GM21390 (cell line): ENCODE results near the gene CTNND1.

ENCODE experiments used
- ATAC-seq: cut with Tn5 transposase; IDR thresholded peaks from one replicate; pipeline ENCODE4 v1.9.1; 2021; ENCODE audit not compliant: unreplicated experiment

CTNND1 gene

DNA sequence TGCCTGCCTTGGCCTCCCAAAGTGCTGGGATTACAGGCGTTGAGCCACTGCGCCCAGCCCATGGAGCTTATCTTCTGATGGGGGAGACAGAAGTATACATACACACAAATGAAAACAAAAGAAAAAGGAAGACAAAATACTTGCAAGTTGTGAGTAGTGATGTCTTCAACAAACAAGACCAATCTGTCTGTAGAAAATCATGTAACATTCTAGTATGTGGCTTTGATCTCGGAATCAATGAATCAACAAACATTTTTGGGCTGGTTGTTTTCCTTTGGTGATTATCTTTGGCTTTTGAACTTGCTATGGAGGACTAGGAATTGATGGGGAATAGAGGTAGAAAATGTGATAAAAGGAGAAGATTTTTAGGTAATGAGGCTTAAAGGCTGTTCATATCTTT, 3.4 kb upstream of the CTNND1 start:
- no peak for ATAC-seq

DNA sequence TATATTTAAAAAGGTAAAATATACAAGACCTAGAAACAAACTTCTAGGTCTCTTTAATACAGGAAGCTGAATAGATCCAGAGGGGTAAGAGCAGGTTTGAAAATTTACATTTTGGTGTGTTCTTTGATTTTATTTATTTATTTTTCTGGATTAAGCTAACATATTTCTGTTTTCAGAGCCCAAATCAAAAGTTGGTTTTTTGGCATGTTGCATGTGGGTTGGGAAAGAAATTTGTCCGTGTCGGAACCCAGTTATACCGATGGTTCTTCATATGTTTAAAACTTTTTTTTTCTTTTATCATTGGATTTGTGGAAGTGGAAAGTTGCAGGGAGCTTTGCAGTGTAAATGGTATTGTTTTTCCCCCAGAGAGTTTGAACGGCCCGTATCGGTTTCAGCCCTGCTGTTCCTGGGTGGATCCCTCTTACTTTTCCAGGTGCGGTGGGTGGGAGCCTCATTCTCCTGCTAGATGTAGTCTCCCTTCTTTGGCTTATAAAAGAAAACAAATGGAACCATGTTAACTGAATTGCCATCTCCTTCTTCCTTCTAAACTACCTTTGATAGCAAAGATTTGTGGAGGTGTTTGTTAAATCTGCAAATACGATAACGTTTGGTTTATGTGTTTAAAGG, 746 bp downstream of the CTNND1 start:
- no peak for ATAC-seq

DNA sequence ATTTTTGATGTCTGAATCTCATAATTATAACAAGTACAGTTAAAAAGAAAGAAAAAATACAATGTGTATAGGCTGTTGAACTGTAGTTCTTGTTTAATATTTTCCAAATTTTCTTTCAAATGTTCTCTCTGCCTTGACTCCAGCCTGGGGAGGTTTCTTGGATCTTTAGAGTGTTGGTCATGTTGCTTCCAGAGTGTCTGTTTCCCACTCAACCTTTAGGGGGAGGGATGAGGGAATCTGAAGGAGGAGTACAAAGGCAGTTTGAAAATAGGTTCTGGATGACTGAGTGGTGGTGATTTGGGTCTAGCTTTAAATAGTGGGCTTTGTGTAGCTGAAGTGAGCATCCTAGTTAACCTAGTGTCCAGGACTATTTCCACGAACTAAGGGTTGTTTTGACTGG, 2.0 kb downstream of the CTNND1 start:
- ATAC-seq, result no peak

DNA sequence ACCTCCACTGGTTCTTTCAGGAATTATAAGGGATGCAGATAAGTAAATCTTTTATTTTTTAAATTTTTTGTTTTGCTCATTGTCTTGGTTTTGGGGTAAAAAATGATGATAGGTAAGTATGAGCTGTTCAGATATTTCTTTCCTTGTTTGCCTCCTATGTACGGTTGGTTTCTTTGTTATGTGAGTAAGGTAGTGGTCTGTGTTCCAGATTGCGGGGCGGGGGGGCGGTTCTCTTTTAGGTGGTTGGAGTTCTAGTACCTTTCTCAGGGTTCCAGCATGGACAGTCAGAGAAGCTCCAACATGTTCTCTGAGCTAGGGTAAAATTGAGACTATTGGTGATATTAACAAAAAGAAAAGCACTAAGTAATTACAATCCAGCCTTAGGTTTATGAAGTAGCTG, 2.4 kb downstream of the CTNND1 start:
- ATAC-seq, result no peak

DNA sequence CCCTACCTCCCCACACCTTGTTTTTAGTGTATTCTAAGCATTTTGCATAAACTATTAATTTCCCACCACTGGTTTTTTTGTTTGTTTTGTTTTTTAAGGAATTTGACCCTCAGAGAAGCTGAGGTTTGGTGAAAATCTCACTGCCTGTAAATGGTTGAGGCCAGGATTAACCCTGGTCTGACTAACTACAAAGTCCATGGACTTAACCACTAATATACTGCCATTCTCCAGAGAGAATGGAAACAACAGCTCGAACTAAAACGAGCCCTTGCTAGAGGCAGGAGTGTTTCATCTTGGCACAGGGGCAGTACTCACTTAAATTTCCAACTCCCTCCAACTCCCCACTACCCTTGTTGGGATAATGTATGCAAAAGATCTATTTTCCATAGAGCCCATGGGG, 3.0 kb downstream of the CTNND1 start:
- ATAC-seq, result no peak

DNA sequence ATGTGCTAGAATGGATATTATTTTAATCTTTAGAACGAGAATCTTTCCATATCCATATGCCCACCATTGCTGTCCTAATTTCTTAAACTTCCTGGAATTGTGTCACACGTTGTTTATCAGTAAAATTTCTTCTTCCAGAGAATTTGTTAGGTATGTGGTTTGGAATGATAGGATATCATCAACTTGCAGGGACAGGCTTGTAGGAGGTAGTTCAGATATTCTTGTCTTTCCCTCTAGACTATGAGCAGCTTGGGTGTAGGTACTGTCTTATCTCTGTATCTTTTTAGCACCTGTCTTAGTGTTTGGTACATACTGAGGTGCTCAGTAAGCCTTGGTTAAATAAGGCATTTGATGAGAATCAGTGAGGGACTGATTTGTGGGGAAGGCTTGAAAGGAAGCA, 3.4 kb downstream of the CTNND1 start:
- ATAC-seq, result no peak

DNA sequence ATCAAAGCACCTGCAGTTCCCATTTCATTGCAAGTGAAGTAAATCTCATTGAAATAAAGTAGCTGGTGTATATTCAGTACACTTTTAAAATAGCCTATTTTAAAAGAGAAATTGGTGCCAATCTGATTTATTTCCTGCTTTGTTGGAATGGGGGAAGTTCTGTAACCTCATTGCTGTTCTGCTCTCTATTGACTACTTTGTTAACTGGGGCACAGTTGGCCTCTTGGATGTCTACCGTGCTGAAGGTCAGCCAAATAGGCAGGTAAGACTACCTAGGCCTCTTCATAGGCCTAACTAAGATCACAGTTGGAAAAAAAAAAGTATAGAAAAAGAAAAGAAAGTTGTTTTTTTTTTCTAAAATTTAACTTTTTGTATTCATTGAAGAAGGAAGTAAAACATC, 9.2 kb downstream of the CTNND1 start:
- no peak for ATAC-seq

DNA sequence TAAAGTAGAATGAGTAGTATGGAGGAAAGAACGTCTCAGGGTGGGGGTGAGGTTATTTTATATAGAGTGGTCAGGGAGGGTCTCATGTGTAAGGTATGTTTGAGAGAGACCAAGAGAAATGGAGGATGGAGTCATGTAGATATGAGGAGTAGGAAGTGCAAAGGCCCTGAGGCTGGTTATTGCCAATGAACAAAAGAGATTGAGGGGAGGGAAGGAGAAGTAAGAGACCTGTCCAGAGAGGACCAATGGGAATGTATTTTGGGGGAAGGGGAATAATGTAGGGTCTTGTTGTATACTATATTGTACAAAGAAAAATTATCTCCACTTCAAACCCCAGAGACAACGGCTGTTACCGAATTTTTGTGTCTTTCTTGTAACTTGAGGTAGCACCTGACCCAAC, 9.8 kb downstream of the CTNND1 start:
- ATAC-seq, result no peak

DNA sequence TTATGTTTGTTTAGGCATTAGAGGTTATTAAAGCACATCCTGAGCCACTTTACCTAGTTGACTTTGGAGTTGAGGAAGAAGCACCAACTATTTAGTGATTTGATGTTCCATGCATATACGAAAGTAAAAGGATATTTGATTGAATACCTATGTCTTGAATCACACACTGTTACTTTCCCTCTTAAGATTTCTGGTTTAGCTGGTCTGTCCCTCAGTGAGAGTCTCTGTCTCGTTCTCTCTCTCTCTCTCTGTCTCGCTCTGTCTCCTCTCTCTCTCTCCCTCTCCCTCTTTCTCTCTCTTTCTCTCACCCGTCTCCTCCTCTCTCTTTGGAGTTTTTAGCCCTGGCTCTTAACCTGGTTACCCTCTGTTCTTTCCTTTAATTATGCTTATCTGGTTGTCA, 11.0 kb downstream of the CTNND1 start:
- no peak for ATAC-seq

DNA sequence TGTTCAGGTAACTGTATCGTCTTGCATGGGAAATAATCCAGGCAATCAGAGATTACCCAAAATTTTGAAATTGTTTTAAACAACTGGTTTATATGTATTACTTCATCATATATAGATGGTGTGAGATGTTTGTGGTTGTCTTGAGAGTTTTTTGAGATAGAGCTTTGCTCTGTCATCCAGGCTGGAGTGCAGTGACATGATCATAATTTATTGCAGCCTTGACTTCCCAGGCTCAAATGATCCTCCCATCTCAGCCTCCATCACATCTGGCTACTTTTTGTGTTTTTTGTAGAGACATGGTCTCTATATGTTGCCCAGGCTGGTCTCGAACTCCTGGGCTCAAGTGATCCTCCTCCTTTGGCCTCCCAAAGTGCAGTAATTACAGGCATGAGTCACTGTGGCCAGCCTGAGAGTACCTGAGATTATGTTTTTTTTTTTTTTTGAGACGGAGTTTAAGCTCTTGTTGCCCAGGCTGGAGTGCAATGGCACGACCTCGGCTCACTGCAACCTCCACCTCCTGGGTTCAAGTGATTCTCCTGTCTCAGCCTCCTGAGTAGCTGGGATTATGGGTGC, 11.5 kb downstream of the CTNND1 start:
- no peak for ATAC-seq

DNA sequence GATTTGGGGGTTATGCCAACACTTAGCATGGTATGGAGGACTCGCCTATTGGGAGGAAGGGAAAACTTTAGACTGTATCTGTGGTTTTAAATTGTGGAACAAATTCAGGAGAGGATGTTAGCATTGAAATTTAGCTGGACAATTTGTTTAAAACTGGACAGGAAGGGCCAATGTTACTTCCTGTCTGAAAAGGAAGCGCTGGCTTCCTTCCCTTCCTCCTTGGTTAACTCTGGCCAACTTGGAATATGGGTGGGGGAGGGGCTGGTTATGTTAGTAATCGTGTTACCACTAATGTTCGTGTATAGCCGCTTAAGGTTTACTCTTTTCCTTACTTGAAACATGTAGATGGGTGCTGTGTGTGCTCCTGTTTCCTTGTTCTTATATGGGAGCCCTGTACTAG, 13.9 kb downstream of the CTNND1 start:
- ATAC-seq, result no peak

DNA sequence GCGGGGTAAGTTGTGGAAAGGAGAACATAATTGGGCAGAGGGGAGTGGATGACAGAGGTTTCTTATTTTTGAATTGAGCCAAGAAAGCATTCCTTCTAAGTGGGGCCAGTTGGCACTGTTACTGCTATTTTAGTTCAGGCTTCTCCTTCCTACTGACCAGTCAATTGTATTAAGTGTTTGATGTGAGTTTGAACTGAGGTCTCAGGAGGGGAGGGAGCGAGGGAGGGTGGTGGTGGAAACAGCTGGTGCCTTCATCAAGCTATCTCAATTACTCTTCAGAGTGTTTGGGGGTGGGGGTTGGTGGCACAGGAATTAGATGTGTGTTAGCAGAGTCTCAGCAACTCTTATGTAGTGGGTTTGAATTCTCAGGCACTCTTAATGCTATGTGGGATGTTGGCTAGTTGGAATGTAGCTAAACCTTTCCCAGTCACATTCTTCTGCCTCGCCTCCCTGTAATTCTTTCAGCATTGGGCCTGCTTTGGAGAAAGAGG, 14.5 kb downstream of the CTNND1 start:
- ATAC-seq, result no peak

DNA sequence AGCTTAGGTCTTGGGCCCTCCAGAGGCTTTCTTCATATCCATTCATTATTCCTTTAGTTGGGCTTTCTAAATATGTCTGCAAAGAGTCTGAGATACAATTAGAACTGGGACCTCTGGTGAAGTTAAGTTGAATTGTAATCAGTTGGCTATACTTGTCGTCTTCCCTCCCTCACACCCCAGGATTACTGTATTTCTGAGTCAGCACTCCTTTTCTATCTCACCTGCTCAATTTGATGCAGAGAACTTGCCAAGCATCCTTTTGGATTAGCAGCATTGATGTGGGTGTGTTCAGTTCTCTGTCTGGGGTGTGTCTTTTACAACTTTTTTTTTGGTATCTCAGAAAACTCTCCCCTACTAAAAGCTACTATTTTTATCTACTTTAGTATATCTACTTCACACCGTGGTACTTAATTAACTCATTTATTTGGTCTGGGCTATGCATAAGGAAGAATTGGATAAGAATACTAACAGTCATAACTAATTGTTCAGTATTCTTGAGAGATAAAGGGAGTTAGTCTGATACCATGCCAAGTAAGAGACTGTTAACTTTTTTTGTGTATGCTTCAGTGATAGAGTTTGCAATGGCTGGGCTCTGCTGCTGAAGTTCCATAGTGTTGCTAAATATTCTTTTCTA, 15.1 kb downstream of the CTNND1 start:
- ATAC-seq, result no peak

DNA sequence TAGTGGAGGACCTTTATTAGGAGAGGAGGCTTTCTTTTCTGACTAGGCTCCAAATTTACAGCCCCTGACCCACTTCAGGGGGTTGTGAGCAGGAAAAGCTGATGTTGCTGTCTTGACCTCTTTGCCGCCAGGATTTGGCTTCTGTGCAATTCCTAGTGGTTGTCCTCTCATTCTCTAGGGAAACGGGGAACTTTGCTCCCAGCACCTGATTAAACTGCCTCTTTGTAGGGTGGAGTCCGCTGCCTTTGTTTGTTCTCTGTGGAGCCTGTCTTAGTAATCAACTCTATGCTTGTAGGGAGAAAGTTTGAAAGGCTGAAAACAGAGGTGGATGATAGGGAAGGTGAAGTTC, 16.3 kb downstream of the CTNND1 start:
- ATAC-seq, result no peak

DNA sequence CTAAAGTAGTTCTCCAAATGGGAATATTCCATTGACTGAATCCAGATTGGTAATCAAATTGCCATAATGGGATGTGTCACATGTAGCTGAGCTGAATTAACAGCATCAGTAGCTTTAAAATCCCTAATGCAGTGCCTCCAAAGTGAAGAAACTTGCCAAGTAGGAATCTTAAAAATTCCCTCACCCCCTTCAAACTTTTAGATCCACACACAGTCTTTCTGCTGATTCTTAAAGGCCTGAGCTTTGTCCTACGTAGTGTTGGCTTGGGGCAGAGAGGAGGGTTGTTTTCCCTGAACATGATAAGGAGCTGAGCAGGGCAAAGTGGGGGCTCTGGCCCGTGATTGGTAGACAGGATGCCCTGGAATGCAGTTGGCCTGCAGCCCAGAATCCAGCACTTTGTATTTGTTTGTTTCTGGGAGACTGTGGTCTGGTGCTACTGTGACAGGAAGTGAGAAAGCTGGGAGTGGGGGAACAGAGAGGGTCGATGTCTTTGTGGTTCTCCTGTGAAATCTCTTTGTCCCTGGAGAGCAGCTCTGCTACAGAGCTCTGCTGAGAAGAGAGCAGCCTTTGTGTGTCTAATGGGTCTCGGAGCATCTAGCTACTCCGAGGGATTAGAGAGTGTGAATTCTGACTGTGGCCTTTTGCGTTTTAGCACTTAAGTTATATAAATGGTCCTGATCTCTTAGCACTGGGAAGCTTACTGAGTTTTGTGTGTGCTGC, 16.9 kb downstream of the CTNND1 start:
- ATAC-seq, result no peak

DNA sequence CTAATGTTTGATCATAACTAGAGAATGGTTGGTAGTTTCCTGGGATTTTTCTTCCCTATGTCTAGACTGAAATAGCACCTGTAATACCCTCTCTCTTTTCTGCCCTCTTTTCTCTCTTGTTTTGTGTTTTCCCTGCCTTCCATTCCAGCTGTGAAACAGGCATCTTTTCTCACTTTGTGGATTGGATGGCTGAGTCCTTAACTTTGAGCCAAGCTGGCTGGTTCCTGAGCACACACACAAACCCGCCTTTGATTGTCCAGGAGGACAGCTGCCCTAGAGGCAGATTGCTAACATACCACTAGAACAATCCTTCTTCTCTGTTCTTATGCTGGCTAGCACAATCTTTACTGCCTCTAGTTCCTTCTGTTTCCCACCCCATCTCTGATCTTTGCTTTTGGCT, 17.7 kb downstream of the CTNND1 start:
- ATAC-seq, result no peak

DNA sequence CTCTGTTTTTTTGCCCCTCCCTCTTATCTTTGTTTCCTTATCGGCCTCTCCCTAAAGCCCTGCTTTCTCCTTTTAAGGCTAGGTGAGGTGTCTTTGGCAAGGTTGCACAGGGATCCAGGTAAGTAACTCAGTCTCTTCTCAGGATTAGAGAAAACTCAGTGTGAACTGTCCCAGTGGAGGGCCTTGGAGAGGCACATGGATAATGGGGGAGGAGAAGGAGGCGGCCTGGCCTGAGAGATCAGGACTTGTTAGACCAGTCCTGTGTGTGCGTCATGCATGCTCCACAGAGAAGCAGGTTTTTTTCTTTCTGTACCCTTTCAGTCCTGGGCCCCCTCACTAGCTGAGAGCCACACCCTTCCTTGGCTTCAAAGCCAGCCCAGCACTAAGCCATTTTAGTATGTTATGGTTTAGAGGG, 19.9 kb downstream of the CTNND1 start:
- no peak for ATAC-seq

DNA sequence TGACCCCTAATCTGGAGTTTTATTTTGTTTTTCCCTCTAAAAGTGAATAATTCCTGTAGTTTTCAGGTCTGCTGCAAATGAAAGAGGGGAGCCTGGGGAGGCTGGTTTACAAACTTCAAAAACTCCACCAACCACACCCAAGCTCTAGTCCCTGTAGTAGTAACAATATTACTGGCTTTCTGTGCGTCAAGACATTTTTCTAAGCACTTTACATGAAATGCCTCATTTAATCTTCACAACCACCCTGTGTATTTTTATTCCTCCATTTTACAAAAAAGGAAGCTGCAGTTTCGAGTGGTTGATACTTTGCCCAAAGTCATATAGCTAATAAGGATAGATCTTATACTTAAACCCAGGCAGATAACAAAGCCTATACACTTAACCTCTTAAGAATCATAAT, 23.5 kb downstream of the CTNND1 start:
- ATAC-seq, result no peak

DNA sequence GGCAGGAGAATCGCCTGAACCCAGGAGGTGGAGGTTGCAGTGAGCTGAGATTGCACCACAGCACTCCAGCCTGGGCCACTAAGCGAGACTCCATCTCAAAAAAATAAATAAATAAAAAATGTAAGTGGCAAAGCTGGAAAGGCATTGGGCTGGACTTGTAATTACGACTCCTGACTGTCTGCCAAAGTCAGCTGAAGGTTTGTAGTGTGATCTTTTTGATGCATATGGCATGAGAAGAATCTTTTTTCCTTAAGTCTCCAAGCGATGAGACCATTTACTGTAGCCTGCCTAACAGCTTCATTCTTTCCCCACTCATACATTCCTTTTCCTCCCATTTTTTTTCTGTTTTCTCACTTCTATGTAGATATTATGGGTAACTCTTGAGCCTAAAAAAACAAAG, 24.8 kb downstream of the CTNND1 start:
- no peak for ATAC-seq

DNA sequence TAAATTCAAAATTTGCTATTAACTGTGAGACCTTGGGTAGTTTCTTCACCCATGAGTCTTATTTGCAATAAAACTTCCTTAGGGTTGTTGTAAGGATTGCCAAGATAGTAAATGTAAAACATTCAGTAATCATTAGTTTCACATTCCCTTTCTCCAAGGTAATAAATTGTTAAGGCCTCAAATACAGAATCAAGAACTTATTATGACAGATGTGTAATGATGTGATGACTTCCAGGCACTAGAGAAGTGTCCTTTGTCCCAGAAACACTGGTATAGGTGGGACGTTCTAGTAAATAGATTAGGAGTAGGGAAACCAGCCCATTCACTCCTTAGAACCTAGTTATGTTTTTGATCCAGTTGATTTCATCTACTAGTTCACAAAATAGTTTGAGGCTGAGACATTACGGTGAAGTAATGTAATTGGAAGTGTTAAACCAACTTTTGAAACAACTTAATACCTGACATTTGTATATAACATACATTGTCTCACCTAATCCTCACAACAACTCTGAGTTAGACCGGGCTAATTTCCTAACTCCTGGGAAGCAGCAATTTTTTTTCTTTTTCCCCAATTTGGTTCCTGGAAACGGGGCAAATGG, 25.5 kb downstream of the CTNND1 start:
- no peak for ATAC-seq

DNA sequence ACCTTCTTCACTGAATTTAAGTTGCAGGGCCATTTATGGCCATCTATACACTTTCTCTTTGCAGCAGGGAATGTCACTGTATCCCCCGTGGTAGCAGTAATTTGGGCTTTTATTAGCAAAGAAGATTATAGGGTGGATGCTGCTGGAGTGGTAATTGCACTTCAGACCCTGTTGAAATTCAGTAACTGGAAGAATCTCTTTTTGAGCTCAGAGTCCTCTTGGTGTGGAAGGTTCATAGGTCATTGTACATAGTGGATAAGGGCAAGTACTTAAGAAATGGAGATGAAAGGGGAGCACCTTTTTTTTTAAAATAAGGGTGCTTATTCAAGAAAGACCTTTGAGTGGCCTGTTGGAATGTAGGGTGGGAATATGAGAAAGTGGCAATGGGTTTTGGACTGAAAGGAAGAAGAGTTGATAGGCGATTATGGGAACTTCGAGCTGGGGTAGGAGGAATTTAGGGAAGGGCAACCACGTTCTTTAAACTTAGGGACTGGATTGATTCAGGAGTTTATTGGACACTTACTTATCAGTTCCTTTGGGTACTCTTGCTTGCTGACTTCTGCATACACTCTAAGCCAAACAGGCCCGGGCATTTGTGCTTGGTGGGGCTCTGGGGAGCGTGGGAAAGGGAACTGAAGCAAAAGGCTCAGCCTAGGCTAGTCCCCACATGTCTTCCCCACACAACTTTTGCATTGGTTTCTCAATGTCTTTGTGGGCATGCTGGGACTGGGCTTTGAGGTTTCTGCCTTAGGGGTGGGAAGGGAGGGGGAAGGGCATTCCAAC, 26.5 kb downstream of the CTNND1 start:
- ATAC-seq, result peak; percentile 49
